DOHH2 (cell line): ENCODE data around the gene C19orf47.

ENCODE experiments used
- H3F3A ChIP-seq: fragments of 200-600 bp; sonication (generic), shearing (Covaris generic); 2 replicates; pipeline ENCODE4 v1.6.0; 2016; ENCODE audit warnings: antibody characterized with exemption, mild to moderate bottlenecking; ENCODE audit not compliant: control insufficient read depth, insufficient read depth
- H3K27ac ChIP-seq: fragments of 200-600 bp; sonication (generic); 2 replicates; pipeline ENCODE4 v1.5.1; 2014; ENCODE audit warnings: low read depth, mild to moderate bottlenecking, low read length, moderate library complexity
- H3K27me3 ChIP-seq: fragments of 200-600 bp; sonication (generic); 2 replicates; pipeline ENCODE4 v1.6.1; 2014; ENCODE audit warnings: mild to moderate bottlenecking, low read length, mixed read lengths; ENCODE audit not compliant: control insufficient read depth
- H3K36me3 ChIP-seq: fragments of 200-600 bp; sonication (generic); 2 replicates; pipeline ENCODE4 v1.6.1; 2014; ENCODE audit warnings: mild to moderate bottlenecking, low read length, moderate library complexity, mixed read lengths; ENCODE audit not compliant: control insufficient read depth
- H3K4me1 ChIP-seq: fragments of 200-600 bp; sonication (generic); 2 replicates; pipeline ENCODE4 v1.6.1; 2014; ENCODE audit warnings: mild to moderate bottlenecking, low read length, mixed read lengths; ENCODE audit not compliant: control insufficient read depth
- H3K4me2 ChIP-seq: fragments of 200-600 bp; sonication (generic); 2 replicates; pipeline ENCODE4 v1.6.0; 2014; ENCODE audit warnings: mild to moderate bottlenecking, low read length, moderate library complexity
- H3K4me3 ChIP-seq: fragments of 200-600 bp; sonication (generic); 2 replicates; pipeline ENCODE4 v1.5.1; 2014; ENCODE audit warnings: mild to moderate bottlenecking, low read length, mixed read lengths
- H3K79me2 ChIP-seq: fragments of 200-600 bp; sonication (generic); 2 replicates; pipeline ENCODE4 v1.6.1; 2014; ENCODE audit warnings: mild to moderate bottlenecking, low read length, mixed read lengths; ENCODE audit not compliant: control insufficient read depth
- H3K9me2 ChIP-seq: fragments of 200-600 bp; sonication (generic); replicated peaks from 2 replicates; pipeline ENCODE4 v1.6.1; 2014; ENCODE audit warnings: mild to moderate bottlenecking, low read length, mixed read lengths; ENCODE audit not compliant: control insufficient read depth
- H3K9me3 ChIP-seq: fragments of 200-600 bp; sonication (generic); 2 replicates; pipeline ENCODE4 v1.6.1; 2014; ENCODE audit warnings: antibody characterized with exemption, low read length, mixed read lengths; ENCODE audit not compliant: control insufficient read depth, insufficient read depth
- H4K20me1 ChIP-seq: fragments of 200-600 bp; sonication (generic); 2 replicates; pipeline ENCODE4 v1.6.0; 2014; ENCODE audit warnings: low read depth, mild to moderate bottlenecking, antibody characterized with exemption, low read length, moderate library complexity; ENCODE audit not compliant: control insufficient read depth, insufficient read depth
- EZH2phosphoT487 ChIP-seq: fragments of 200-600 bp; sonication (generic); IDR thresholded peaks from 2 replicates; pipeline ENCODE4 v1.6.1; 2017; ENCODE audit warnings: borderline replicate concordance, mild to moderate bottlenecking, antibody characterized with exemption, low read length, moderate library complexity, mixed read lengths
- TF ChIP-seq, protein P1 (sequence below): fragments of 200-600 bp; sonication (generic); IDR thresholded peaks from one replicate; pipeline ENCODE4 v1.5.1; 2014; ENCODE audit warnings: antibody characterized with exemption, mild to moderate bottlenecking, low read depth, low read length; ENCODE audit not compliant: poor library complexity, severe bottlenecking

C19orf47 gene

DNA sequence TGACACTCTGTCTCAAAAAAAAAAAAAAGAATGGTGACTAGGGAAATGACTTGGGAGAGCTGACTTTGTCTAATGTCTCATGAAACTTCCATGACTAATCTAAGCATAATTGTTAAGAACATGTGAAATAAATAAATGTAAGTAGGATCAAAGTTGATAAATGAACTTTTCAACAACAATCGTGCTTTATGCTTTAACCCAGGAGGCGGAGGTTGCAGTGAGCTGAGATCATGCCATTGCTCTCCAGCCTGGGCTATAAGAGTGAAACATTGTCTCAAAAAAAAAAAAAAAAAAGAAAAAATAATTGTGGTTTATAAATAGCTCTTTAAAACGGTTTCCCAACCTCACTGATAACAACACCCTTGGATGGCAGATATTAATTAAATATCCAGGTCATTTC is 50.2 kb downstream of the C19orf47 start:
- Histone ChIP-seq H3K9me2 (no peaks in the 10 kb centered on the region), H3K36me3 (no peaks in the 10 kb centered on the region), H3K27me3 (no peaks in the 10 kb centered on the region), H3K79me2 (no peaks in the 10 kb centered on the region), H3F3A (0 out of 2 replicates have a peak, but pooled peaks cover 2% of the 10 kb centered on the region), H3K4me2 (no peak overlapping the region), H3K4me3 (no peak overlapping the region), H3K27ac (no peak overlapping the region), H3K4me1 (no peaks in the 10 kb centered on the region), H4K20me1 (no peaks in the 10 kb centered on the region), H3K9me3 (no peaks in the 10 kb centered on the region)
- no peak for TF ChIP-seq EZH2phosphoT487
- TF ChIP-seq, protein P1, sequence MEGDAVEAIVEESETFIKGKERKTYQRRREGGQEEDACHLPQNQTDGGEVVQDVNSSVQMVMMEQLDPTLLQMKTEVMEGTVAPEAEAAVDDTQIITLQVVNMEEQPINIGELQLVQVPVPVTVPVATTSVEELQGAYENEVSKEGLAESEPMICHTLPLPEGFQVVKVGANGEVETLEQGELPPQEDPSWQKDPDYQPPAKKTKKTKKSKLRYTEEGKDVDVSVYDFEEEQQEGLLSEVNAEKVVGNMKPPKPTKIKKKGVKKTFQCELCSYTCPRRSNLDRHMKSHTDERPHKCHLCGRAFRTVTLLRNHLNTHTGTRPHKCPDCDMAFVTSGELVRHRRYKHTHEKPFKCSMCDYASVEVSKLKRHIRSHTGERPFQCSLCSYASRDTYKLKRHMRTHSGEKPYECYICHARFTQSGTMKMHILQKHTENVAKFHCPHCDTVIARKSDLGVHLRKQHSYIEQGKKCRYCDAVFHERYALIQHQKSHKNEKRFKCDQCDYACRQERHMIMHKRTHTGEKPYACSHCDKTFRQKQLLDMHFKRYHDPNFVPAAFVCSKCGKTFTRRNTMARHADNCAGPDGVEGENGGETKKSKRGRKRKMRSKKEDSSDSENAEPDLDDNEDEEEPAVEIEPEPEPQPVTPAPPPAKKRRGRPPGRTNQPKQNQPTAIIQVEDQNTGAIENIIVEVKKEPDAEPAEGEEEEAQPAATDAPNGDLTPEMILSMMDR: no peak

DNA sequence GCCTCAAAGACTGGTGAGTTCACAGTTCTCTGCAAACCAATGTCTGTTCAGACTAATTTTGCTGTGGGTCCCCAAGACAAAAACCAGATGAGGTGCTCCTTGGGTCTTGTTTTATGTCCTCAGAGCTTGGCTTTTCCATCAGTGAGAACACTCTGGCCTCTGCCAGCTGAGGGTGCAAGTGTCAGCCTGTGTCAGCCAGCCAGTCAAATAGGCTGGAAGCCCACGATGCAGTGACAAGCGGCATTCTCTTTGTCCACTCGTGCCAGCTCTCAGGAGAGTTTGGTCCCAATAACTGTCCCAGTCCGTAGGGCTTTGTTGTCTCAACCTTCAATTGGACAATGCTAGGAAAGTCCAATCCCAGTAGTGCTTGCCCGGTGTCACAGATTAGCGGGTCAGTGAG is 53.6 kb downstream of the C19orf47 start:
- Histone ChIP-seq H3K4me3 (no peak overlapping the region), H3F3A (0 out of 2 replicates have a peak, but pooled peaks cover 2% of the 10 kb centered on the region), H3K27me3 (no peaks in the 10 kb centered on the region), H3K4me1 (no peaks in the 10 kb centered on the region), H3K36me3 (no peaks in the 10 kb centered on the region), H4K20me1 (no peaks in the 10 kb centered on the region), H3K79me2 (no peaks in the 10 kb centered on the region), H3K9me2 (no peaks in the 10 kb centered on the region), H3K27ac (no peak overlapping the region), H3K4me2 (no peak overlapping the region), H3K9me3 (no peaks in the 10 kb centered on the region)
- no peak for TF ChIP-seq EZH2phosphoT487
- TF ChIP-seq, protein P1: no peak

DNA sequence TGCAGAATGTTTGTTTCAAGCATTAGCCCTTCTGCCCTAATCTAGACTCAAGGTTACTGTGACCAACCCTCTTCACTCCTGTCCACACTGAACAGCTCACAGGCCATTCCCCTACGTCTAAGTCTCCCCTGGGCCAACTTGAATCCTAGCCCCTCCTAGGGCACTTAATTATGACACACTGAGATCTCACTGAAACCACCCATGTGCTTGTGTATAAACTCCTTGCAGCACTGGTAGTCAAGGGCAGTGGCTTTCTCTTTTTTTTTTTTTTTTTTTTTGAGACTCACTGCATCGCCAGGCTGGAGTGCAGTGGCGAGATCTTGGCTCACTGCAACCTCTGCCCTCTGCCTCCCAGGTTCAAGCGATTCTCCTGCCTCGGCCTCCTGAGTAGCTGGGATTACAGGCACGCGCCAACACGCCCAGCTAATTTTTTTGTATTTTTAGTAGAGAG is 61.2 kb downstream of the C19orf47 start:
- H3K27me3 ChIP-seq: no peaks in the 10 kb centered on the region
- no peak overlapping the region for H3K4me3 ChIP-seq
- H3K9me3 ChIP-seq: no peaks in the 10 kb centered on the region
- H3K4me2 ChIP-seq: no peak overlapping the region
- H4K20me1 ChIP-seq: 0 out of 2 replicates have a peak, but pooled peaks cover 5% of the 10 kb centered on the region
- no peaks in the 10 kb centered on the region for H3K9me2 ChIP-seq
- peak overlapping the region; percentile 84; the same call in 1 of the 2 replicates for H3K27ac ChIP-seq
- H3K36me3 ChIP-seq: peaks cover 19% of the 10 kb centered on the region
- H3K79me2 ChIP-seq: peaks cover 28% of the 10 kb centered on the region
- peaks cover 36% of the 10 kb centered on the region for H3K4me1 ChIP-seq
- TF ChIP-seq, protein P1: no peak
- no peak for TF ChIP-seq EZH2phosphoT487
- H3F3A ChIP-seq: peaks cover 10% of the 10 kb centered on the region
